NCI-H2196 treated with DMSO at 0.1 percent for 48 hours (cell line): Measurements from ENCODE around the gene CYLD.

Experiments used
- DNase-seq: peaks from one replicate; lab custom pipeline; 2025; ENCODE audit not compliant: unreplicated experiment; lab: John Stamatoyannopoulos, UW

The CYLD gene

DNA sequence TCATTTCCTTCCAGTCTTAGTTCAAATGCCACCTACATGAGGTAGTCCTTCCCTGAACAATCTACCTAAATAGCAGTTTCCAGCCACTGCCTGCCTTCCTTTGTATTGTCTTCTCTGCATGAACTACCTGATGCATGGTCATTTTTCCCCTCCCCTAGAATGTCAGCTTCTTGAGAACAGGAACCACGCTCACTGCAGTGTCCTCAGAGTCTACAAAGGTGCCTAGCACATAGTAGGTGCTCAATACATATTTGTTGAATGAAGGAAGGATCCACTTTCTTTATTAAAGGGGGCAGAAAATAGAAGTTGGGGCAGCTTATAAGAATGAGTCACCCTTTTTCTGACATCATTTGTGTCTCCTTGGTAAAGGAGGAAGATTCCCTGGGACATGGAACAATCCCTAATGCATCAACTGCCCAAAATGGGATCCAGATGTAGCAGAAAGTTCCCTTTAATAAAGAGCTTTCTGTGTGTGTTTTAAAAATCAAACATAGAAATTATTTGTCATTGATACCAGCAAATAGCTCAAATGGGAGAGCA, 4.4 kb upstream of the CYLD start:
- DNase-seq, result no peak

DNA sequence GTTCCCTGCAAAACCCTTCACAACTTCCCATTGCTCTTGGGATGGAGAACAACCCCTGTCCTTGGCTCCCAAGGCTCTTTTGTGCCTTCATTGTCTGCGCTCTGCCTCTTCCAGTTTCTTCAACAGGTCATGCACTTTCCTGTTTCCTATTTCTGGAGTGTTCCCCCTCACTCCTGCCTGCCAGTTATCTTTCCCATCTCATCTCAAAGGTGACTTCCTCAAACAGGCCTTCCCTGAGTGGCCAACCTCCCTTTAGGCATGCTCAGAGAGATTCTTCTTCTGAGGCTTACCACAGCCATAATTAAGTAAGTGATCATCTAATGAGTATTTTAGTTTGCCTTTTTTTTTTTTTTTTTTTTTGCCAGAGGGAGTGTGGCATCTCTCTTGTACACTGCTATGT, 2.9 kb upstream of the CYLD start:
- no peak for DNase-seq

DNA sequence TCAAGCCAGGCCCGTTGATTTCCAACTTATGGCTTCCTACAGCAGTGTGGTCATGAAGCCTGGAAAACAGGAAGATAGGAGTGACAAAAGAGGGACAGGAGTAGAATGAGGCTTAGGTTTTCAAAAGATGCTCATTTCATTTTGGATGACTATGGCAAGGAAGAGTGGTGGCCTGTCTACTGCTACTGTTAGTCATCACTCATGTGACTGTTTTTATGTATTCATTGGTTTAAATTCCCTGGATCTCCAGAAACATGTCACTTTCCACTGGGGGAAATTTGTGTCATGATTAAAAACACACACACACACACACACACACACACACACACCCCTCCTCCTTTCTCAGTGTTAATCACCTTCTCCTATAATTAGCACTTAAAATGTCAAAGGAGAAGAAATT, 1.1 kb upstream of the CYLD start:
- DNase-seq, result no peak

DNA sequence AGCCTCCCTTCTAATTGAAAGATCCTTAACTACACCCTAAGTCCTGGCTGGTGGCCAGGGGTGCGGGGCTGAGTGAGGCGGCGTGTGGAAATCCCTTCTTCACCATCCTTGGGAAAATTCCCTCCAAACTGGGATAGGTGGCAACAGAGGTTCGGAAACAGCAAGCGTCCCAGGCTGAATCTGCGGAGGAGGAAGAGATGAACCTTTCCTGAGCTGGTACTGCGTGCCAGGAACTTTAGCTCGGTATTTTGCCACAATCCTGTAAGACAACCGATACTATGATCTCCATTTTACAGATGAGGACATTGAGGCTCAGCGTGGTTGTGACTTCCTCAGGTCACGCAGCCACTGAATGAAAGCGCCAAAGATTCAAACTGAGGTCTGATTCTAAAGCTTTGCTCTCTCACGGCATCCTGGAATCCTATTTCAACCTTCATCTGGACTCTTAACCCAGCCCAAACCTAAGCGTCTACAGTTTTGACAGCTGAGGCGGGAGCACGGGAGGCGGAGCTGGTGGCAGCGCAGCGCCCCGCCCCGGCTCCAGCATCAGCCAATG, 583 bp upstream of the CYLD start:
- no peak for DNase-seq

DNA sequence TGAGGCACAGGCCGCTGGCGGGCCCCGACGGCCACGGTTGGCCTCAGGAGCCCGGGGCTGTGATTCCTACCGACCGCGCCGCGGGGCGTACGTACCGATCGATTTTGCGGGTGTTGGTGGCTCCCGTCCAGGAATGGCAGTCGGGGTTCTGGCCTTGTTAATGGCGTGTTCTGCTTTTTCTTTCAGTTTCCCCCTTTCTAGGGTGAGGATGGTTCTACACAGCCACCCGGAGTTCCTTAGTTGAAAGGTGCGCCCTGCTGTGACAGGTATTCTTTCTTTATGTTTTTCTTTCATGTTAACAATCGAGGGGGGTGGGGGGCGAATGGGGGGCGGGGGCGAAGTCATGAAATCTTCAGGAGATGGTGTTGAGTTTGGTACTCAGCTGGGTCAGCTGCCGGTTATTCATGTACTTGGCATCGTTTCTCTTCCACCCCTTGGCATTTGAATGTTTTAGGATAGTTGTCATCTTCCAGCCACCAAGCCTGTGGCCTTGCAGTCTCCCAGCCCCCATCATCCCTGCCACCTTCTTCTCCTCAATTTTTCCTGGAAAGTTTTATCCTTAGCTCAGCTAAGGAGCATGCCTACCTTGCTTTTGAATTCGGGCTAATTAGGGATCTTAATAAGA, 802 bp downstream of the CYLD start:
- no peak for DNase-seq

DNA sequence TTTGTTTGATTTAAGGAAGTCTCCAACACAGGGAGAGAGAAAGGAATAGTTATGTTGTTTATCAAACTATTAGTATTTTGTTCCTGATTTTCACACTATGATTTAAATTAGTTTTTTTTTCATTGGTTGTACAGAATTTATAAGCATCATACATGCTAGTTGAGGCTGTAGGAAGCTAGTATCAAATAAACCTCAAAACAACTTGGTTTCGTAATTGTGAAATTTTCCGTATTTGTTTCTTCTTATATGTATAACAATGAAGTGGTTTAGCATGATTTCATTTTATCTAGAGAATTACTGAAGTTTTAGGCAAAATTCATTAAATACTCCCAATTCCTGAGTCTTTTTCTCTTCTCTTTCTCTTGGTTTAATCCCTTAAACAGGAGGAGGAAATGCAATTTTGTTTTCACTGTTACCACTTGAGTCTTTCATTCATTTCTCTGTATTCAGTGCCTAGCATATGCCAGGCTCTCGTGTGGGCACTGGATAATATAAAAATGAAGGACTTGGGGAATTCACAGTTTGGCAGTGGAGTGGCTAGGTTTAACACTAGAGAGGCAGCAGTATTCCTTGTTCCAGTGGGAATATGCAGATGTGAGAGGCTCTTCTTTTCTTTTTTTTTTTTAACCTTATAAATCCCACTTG, 1.8 kb downstream of the CYLD start:
- DNase-seq, result no peak

DNA sequence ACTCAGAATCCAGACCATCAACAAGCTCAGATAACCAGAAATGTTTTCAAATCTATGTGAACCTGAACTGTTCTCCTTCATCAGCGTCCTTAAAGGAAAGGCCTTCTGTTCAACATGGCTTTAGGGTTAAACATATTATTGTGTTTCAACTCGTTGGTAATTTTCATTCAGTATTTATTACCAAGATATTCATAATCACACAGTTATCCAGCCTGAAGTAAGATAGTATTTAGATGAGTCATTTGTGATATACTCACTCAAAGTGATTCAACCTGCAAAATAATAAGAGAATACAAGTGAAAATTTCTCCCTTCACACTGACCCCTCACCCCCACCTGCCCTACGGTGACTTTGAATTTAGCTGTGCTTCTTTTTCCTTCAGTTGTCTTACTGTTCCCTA, 3.0 kb downstream of the CYLD start:
- no peak for DNase-seq

DNA sequence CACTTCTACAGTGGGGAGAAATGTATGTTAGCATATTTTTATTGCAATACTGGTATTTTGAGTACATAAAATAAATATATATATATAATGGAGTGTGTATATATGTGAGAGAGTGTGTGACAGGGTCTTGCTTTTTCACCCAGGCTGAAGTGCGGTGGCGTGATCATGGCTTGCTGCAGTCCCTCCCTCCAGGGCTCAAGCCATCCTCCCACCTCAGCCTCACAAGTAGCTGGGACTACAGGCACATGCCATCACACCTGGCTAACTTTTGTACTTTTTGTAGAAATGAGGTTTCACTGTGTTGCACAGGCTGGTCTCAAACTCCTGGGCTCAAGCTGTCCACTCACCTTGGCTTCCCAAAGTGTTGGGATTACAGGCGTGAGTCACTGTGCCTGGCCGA, 4.1 kb downstream of the CYLD start:
- no peak for DNase-seq

DNA sequence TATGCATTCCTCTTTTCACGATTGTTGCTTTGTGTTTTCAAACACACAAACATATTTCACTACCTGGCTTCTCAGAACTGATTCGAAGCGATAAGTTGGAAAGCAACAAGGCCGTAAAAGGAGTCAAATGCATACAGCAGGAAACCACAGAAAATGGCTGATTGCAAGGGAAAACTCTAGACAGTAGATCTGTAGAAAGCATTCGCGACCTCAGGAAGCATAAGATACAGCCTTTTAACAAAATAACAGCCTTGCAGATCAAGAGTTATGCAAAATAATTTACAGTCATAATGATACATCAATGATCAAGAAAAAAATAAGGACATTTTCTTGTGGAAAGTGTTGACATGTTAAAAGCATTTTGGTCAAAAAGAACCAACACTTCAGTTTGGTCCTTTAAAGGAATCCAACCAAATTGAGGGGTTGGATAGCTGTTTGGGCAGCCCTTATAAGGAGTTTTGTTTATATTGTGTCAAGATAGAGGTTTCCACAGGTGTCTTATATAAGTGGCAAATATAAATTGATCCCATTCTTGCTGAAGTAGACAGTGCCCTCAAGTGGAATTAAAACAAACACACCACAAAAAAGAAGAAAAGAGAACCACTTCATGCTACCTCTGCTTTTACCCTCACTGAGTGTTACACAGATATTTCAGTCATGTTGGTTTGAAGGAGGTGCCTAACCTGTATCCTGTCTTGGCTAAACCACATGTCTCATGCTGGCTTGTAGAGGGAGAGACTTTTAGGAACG, 5.5 kb downstream of the CYLD start:
- DNase-seq, result no peak

DNA sequence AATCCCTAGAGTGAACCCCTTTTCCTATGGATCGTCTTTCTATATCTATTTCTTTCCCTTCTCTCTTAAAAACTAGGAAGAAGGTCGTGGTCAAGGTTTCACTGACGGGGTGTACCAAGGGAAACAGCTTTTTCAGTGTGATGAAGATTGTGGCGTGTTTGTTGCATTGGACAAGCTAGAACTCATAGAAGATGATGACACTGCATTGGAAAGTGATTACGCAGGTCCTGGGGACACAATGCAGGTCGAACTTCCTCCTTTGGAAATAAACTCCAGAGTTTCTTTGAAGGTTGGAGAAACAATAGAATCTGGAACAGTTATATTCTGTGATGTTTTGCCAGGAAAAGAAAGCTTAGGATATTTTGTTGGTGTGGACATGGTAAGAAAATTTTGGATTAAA, 9.6 kb downstream of the CYLD start:
- no peak for DNase-seq

DNA sequence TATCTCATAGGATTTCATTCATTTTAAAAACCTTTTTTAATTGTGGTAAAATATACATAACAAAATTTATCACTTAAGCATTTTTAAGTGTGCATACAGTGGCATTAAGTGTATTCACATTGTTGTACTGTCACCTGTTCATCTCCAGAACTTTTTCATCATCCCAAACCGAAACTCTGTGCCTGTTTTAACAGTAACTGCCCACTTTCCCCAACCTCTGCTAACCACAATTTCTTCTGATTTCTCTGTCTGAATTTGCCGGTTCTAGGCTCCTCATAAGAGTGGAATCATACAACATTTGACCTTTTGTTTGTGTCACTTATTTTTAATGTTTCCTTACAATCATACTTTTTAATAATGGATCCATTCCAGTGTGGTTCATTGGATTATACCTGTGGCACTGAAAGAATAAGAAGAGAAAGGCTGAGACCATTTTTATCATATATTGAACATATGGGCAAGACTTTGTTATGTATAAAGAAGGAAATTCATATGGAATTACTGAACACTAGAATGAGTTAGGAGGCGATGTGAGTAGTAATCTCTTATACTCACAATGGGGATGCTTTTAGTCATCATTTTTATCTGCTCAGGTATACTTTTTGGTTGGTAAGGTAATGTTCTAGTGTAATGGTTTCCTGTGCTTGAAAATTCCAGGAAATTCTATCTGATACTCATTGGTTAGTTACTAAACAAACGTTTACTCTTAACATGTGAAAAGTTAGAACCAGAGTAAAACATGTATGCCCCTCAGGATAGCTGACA, 10.8 kb downstream of the CYLD start:
- DNase-seq, result no peak

DNA sequence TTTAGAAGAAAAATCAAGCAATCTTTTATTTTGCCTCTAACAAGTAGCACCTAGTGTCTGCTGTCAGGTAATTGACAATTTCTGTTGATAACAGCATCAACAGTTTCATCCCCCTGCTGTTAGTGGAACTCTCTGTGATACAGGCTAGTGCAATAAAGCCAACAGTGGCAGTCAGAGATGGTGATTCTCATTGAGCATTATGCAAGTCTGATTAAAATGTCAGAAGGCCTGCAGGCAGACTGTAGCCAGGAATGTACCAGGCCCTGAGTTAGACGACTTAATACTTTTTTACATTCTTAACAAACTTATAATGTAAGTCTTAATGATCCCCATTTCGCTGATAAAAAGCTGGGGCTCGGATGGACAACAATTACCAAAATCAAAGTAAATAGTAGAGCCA, 14.6 kb downstream of the CYLD start:
- DNase-seq, result no peak

DNA sequence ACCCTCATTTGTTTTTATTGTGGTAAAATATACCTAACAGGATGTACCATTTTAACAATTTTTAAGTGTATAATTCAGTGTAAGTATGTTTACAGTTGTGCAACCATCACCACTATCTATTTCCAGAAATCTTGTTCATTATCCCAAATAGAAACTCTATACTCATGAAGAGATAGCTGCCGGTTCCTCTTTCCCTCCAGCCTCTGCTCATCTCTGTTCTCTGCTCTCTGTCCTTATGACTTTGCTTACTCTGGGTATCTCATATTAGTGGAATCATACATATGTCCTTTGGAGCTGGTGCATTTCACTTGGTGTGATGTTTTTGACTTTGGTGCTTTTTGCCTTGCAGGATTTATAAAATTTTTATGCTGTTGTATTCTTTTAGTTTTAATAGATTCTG, 19.4 kb downstream of the CYLD start:
- DNase-seq, result no peak

DNA sequence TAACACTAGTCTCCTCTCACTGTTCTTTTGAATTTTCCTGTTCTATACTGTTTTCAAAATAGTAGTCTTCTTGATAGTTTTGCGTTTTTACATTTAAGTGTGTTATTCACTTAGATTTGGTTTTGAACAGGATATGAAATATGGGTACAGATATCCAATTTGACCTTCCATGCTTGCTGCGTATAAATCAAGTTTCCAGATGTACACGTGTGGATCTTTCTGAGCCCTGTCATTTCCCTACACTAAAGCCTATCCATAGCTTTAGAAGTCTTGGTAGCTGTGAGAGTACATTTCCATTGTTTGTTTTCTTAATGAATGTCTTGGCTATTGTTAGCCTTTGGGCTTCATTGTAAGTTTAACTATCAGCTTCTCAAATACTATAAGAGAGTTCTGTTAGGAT, 20.4 kb downstream of the CYLD start:
- no peak for DNase-seq

DNA sequence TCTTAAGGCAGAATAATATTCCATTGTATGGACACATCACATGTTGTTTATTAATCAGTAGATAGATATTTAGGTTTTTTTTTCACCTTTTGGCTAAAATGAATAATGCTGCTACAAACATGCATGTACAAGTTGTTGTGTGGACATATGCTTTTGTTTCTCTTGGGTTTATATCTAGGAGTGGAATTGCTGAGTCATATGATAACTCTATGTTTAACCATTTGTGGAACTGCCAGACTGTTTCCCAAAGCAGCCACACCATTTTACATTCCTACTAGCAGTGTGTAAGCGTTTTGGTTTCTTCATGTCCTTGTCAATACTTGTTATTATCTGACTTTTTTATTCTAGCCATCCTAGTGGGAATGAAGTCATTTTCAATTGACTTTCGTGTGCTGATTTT, 21.3 kb downstream of the CYLD start:
- DNase-seq, result no peak

DNA sequence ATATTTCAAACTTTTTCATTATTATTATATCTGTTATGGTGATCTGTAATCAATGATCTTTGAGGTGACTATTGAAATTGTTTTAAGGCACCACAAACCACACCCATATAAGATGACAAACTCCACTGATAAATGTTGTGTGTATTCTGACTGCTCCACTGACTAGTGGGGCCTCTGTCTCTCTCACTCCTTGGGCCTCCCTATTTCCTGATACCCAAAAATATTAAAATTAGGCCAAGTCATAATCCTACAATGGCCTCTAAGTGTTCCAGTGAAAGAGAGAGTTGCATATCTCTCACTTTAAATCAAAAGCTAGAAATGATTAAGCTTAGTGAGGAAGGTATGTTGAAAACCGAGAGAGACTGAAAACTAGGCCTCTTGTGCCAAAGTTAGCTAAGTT, 23.4 kb downstream of the CYLD start:
- no peak for DNase-seq

DNA sequence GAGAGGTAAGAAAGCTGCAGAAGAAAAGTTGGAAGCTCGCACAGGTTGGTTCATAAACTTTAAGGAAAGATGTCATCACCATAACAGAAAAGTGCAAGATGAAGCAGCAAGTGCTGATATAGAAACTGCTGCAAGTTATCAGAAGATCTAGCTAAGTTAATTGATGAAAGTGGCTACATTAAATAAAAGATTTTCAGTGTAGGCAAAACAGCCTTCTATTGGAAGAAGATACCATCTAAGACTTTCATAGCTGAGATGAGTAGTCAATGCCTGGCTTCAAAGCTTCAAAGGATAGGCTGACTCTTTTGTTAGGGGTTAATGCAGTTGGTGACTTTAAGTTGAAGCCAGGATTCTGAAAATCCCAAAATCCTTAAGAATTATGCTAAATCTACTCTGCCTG, 24.0 kb downstream of the CYLD start:
- no peak for DNase-seq

DNA sequence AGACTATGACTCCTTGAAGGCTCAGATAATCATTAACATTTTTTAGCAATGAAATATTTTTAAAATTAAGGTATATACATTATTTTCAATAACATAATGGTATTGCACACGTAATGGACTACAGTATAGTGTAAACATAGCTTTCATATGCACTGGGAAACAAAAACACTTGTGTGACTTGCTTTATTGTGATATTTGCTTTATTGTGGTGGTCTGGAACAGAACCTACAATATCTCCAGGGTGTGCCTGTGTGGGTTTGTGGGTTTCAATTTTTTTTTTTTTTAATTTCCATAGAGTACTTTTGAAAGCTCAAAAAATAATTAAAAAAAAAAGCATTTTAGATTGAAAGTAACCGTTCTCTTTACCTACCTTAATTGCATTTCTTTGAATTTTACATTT, 25.3 kb downstream of the CYLD start:
- no peak for DNase-seq

DNA sequence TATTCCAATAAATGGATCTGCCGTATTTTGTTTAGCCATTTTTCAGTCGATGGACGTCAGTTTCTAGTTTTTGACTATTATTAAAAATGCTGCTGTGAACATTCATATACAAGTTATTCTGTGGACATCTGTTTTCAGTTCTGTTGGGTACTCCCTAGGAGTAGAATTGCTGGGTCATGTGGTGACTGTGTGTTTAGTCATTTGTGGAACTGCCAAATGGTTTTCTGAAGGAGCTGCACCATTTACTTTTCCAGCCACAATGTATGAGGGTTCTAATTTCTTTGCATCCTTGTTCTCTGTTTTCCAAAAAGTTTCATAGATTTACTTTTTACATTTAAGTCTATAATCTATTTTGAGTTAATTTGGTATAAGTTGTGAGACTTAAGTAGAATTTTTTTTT, 29.5 kb downstream of the CYLD start:
- no peak for DNase-seq

DNA sequence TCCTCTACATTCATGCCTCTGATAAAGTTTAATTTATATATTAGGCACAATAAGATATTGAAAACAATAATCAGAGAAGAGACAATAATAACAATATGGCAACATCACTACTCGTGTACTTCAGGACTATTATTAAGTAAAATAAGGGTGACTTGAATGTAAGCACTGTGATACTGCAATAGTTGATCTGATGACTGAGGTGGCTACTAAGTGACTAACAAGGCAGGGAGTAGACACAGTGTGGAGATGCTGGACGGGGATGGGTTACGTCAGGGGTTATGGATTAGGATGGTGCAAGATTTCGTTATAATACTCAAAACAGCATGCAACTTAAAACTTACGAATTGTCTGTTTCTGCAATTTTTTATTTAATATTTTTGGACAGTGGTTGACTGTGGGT, 32.5 kb downstream of the CYLD start:
- DNase-seq, result no peak

DNA sequence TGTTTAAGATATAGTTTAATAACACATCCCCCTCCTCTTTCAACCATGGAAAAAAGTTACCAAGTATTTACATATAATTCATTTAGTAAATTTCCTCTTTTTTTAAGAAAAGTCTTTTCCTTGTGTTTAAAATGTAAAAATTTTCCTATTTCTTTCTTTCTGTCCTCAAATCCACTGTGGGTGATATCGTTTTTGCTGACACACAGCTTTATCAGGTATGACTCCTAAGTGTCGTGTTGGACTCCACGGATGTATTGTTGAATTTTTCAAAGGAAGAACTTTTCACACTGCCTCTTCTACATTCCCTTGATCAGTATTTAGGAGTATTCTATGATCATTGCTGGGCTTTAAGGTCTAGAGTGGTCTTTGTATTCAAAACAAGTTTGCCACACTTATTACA, 33.1 kb downstream of the CYLD start:
- DNase-seq, result no peak
